HG02623 (cell line): ENCODE measurements around the gene HIC2.
A peak's percentile ranks its signal among the peaks of the same experiment; 100 is the strongest.
"Not testable (repeated sequence)": the region's sequence is repeated elsewhere in the genome, so short reads cannot be mapped to it uniquely, and the experiment has no call there.

Experiments
- ATAC-seq: cut with Tn5 transposase; IDR thresholded peaks from one replicate; pipeline ENCODE4 v1.9.1; 2021; ENCODE audit warnings: moderate library complexity; ENCODE audit not compliant: unreplicated experiment

HIC2 gene

DNA sequence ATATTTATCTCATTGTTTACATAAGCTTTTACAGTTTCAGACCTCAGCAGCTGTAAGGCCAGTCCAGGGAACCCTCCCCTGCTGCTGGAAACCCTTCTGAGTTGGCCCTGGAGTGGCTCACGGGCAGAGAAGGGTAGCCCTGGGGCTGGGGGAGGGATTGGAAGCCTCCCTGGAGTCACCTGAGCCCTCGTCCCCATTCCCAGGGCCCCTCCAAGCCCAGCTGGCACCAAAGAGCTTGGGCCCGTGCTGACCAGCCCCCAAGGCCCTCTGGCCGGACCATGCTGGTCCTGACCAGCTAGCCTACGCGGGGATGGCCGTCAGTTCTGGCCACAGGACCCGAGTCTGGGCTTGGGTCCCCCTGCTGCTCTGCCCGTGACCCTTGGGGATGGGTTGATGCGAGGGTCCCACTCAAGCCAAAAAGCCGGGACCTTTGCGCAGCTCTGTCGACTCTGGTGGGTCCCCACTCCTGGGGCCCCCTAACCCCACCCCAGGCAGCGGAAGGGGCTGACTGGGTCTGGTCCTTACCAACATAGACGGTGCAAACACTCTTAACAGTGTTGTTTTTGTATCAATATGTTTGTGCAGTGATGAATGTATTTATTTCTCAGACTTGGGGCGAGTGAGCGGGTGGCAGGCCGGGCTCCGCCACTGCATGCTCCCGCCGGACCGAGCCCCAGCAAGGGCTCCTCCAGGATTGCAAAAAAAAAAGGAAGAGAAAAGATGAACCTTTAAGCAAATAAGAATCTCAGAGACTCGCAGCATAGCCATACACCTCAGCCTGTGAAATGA is 32.6 kb downstream of the HIC2 start:
- no peak for ATAC-seq

DNA sequence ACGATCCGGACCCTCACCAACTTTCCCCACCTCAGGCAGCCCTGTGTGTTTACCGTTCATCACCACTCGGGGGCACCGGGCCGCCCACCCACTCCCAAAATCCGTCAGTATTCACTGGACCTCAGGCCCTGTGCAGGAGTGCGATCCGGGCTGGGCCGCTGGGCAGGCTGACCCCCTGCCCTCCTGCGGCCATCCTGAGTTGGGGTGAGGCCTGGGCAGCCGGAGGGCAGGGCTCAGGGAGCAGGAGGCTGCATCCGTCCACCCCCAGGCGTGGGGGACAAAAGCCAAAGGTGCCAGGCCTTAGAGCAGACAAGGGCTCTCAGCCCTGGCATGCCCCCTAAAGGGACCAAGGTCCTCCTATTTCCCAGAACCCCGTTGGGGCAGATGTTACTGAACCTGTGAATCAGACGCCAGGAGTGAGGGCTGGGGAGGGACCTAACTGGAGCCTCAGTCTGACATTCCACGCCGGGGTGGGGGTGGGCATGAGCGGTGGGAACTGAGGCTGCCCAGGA is 33.2 kb downstream of the HIC2 start:
- no peak for ATAC-seq

DNA sequence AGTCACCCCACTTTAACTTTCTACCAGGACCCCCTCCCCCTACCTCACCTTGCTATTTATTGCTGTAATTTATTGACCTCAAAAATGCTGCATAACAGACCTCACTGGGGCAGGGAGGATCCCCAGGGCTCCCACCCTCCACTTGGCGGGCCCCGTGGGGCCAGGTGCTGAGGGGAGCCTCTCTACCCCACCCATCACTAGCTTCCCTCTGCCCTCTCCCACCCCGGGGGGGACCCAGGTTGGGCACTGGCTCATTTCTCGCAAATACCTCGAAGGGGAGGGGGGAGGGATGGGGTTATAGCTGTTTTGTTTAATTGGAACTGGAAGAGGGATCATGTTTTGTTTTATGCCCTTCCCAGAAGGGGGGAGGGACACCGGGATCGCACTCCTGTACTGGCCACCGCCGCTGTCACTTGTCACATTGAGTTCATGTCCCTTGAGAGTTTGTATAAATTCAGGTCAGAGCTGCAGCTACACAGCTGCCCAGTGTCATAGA is 33.7 kb downstream of the HIC2 start:
- ATAC-seq: no peak

DNA sequence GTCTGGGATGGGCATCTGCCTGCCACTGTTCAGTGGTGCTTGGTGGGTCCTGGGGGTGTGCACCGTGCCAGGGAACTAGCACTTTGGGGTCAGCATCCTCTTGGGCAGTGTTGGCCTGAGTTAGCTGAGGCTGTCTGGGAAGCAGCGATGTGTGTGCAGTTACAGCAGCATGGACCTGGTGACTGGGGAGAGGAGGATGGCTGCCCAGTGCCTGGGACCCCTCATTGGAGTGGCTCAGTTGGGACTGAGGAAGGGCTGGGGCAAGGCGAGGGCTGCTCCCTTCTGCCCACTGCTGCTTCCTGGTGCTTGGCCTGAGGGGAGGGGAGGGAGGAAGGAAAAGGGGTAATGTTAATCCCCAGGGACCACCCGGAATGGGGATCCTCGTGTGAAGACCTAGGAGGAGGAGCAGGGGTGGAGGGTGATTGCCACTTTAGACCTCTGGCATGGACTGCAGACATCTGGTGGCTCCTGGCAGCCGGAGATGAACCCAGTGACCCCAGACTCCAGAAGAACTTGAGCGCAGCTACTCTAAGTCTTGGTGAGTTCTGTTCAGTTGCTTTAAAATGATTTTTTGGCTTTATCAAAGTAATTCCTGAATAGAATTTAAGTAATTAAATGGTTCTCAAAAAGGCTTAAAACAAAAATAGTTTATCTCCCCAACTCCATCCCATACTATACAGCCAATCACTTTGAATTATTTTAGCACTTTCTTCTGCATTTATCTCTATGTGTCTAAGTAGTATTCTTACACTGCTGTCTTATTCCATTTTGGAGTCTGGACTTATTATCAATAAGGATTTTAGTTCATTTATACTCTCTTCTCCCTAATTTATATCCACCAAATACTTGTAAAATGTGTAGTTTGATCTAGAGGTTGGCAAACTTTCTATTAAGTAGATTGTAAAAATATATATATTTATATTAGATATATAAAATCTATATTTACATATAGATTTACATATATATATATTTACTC is 34.7 kb downstream of the HIC2 start:
- no peak for ATAC-seq

DNA sequence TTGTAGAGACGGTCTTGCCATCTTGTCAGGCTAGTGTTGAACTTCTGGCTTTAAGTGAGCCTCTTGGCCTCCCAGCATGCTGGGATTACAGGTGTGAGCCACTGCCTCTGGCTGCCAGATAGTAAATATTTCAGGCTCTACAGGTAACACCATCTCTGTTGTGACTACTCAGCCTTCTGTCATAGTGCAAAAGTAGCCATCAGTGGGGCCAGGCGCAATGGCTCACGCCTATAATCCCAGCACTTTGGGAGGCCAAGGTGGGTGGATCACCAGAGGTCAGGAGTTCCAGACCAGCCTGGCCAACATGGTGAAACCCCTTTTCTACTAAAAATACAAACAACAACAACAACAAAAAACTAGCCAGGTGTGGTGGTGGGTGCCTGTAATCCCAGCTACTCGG is 35.5 kb downstream of the HIC2 start:
- ATAC-seq: not testable (repeated sequence)

DNA sequence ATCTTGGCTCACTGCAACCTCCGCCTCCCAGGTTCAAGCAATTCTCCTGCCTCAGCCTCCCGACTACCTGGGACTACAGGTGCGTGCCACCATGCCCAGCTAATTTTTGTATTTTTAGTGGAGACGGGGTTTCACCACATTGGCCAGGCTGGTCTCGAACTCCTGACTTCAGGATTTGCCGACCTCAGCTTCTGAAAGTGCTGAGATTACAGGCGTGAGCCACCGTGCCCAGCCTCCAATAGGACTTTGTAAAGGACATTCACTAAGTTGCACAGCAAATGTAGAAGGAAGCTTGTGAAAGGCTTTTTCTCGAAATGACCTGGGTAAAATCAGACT is 37.8 kb downstream of the HIC2 start:
- not testable (repeated sequence) for ATAC-seq

DNA sequence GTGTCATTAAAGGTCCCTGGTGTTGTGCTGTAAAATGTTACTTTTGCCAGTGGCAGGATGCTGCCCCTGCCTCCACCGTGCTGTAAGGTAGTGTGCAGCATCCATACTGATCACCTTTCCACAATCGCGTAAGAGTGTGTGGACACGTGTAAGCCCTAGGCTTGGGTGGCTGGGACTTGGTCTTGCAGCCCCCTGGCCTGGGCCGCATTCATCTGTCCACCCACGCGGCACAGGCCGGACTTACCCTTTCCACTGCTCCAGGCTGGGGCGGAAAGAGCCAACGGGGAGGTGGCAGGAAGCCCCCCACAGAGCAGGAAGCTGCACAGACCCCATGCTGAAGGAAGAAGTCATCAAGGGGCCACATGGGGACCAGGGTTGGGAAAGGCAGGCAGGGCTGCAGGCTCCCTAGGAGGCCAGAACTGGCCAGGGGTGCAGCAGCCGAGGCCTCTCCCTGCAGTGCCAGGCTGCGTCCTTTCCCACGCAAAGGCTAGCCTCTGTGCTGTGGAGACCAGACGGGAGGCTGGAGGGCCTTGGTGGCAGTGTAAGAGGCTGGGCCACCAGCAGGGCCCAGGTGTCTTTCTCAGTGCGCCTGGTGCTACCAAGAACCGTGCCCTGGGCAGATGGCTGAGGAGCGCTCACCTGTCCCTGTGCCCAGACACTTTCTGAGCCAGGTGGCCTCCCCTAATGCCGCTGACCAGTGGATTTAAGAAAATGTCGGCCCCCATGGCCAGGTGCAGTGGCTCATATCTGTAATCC is 38.3 kb downstream of the HIC2 start:
- ATAC-seq: no peak

DNA sequence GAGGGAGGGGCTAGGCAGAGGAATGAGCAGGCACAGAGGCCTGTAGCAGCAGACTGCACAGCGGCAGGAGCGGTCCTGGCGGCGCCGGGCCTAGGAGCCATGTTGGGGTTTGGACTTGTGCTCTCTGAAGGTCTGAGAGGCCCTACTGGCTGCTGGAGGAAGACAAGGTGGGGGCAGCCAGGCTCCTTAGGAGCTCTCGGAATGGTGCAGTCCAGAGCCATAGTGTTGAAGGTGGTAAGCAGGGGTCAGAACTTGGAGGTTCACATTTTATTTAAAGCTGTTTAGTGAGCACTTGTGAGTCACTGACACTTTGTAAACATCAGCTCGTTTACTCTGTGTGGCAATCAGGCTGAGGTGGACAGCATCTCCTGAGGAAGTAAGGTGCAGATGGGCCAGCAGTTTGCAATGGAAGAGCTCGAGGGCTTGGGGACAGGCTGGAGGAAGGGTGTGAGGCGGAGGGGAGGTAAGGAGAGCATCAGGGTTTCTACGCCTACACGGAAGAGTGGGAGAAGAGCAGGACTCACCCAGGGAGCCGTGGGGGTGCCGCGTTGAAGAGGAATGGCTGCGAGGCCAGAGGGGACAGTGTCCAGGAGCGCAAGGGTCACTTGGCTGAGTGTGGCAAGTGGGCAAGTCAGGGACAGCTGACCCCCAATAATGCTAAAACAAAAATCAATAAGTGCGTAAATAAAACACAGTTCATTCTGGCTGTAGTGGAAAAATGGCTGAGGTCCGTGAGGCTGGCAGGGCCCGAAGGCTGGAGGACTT is 40.0 kb downstream of the HIC2 start:
- ATAC-seq: no peak

DNA sequence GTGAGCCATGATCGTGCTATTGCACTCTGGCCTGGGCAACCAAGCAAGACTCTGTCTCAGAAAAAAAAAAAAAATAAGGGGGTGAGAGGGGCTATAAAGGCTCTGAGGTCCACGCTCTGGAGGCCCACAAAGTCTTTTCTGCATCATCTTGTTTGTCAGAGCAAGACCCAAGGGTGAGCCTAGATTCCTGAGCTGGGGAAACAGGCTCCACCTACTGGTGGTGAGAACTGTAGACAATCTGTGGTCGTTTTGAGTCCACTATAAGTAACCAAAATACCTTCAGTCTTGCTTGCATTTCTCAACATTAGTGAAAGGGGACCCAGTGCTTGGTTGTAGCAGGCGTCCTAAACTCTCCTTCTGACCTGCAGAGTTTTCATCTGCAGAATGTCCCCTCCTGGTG is 45.5 kb downstream of the HIC2 start:
- not testable (repeated sequence) for ATAC-seq

DNA sequence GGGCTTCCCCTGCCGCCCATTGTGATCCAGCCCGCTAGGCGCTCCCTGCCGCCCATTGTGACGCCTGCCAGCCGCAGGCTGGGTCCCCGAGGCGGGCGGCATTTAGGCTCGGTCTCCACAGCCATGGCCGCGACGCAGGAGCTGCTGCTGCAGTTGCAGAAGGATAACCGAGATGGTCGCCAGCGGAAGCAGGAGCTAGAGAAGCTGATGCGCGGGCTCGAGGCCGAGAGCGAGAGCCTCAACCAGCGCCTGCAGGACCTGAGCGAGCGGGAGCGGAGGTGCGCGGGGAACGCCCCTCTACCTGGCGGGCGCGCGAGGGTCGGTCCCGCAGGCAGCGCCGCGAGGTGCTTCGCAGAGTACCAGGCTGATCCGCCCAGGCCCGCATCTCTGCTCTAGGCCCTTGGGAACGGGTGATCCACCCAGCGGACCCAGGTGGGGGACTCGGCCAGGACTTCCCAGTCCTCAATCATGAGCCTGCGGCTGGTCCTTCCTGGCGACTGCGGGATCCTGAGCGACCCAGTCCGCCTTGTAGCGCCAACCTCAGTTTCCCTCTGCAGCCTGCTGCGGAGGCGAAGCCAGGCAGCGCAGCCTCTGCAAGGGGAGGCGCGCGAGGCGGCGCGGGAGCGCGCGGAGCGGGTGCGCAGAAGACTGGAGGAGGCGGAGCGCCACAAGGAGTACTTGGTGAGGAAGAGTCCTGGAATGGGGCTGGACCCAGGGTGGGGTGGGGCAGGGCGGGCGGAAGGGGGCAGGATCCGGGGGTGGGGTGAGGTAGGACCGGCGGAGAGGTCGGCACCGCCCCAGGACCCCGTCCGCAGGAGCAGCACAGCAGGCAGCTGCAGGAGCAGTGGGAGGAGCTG is 50.4 kb downstream of the HIC2 start, which contains the start of gene TMEM191C:
TMEM191C (plus strand) TSS at position 51 of the 857 bp plus-strand sequence; CDS start at position 124, 73 bp downstream.
- ATAC-seq: not testable (repeated sequence)

DNA sequence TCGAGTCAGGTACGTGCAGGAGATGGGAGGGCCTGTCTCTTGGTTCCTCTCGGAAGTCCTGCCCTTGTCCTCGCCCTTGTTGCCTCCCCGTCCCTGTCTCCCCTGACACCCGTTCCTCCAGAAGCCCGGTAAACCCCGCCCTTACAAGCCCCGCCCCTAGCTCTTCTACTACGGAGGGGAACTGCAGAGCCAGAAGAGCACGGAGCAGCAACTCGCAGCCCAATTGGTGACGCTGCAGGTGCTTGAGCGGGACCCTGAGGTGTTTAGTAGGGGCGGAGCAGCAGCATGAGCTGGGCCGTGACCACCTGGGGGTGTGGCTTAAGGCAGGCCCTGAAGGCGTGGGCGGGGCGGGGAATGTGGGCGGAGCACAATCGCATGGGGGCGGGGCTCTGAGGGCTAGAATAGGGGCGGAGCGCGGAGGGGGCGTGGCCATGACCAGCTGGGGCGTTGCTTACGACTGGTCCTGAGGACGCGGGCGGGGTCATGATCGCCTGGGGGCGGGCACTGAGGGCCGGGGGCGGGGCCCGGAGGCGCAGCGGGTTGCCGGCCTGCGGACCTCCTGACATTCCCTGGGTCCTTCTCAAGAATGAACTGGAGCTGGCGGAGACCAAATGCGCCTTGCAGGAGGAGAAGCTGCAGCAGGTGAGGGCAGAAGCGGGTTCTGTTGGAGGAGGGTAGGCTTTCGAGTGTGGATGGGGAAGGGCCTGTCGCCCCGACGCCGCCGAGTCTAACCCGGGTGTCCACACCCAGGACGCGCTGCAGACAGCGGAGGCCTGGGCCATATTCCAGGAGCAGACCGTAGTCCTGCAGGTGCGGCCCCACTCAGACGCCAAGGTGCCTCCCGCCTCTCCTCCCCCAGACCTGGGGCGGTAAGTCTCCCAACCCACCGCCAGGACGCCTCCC is 51.3 kb downstream of the HIC2 start:
- ATAC-seq: peak; percentile 62

DNA sequence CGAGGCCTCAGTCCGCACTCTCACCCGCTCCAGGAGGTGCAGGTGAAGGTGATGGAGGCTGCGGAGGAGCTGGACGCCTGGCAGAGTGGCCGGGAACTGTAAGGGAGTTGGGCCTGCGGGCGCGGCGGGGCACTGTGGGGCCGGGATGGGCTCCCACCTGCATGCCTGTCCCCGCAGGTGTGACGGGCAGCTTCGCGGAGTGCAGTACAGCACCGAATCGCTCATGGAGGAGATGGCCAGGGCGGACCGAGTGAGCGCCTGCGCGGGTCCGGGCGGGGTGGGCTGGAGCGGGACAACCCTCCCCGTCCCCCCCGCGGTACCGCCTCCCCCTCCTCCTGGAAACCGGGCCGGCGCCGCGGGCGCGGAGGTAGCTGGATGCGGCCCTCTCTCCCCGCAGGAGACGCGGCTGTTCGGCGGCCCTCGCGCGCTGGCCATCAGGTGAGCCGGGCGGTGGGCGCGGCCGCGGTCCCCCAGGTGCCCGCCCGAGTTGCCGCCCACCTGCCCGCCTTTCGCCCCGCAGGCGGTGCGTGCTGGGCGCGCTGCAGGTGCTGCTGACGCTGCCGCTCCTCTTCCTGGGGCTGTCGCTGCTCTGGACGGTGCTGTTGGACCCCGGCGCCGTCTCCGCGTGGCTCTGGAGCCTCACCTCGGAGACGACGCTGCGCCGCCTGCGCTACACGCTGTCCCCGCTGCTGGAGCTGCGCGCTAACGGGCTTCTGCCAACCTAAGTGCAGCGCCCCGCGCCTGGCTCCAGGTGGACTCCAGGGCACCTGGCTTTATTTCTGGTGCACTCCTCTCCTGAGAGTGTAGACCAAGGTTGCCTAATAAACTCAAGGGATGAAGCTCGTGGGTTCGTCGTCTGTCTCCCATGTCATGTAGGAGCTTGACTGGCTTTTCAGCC is 52.2 kb downstream of the HIC2 start:
- ATAC-seq: not testable (repeated sequence)

DNA sequence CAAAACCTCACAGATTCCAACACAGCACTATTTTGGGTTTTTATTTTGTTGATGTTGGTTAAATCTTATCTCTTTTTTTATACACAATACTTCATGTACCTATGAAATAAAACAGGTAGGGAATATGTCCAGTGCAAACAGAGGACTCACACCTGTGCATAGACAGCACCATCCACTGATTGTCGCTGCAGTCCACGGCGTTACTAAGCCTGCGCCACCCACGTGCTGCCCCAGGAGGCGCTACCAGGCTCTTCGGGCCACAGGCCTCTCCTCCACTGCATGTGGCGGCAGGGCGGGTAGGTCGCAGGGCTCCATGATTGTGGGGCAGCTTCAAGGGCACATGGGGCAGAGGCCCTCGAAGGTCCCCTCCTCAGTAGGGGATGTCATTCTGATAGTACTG is 55.8 kb downstream of the HIC2 start:
- not testable (repeated sequence) for ATAC-seq

DNA sequence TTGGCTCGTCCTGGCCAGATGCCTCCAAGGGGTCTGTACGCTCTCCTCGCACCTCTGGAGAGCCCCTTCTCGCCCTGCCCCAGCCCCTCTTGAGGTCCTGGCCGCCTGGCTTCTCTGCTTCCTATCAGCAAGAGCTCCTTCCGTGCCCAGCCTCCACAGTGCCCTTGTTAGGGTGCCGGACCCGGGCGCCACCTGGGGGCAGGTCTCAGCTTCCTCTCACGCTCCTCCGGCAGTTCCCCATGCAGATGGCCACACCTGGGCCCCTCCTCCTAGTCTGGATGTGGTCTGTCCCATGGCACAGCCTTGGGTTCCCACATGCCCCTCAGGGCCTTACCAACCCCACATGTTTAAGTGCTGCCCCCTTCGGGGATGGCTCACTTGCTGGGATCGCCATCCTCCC is 56.5 kb downstream of the HIC2 start:
- ATAC-seq: not testable (repeated sequence)

DNA sequence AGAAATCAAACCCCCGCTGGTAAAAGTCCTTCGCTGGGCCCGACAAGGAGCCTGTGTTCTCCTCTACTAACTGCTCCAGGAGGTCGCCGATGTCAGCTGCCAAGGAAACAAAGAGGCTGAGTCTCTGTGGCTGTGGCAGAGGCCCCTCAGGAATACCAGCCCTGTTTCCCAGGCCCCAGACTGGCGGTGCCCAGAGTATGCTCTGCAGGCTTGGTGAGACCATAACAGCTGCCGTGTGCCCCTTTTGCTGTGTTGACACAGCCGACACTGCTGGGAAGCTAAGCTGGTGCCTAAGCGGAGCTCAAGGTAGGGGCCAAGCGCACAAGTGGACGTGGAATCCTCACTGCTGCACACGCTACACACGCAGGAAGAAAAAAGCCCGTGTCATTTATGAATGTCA is 66.9 kb downstream of the HIC2 start:
- ATAC-seq: not testable (repeated sequence)

DNA sequence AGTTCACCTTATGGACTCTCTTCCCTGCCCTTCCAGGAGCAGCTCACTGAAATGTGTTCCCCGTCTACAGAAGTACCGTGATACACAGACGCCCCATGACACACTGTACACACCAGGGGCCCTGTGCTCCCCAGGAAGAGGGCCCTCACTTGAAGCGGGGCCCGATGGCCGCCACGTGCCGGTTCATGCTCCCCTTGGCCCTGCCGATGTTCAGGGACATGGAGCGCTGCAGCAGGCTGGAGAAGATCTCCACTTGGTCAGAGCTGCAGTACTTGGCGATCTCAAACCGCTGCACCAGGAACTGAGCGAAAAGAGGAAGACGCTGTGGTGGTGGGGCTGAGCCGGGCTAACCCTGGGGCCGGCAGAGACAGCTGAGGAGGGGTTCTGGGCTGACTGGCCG is 70.6 kb downstream of the HIC2 start:
- not testable (repeated sequence) for ATAC-seq

DNA sequence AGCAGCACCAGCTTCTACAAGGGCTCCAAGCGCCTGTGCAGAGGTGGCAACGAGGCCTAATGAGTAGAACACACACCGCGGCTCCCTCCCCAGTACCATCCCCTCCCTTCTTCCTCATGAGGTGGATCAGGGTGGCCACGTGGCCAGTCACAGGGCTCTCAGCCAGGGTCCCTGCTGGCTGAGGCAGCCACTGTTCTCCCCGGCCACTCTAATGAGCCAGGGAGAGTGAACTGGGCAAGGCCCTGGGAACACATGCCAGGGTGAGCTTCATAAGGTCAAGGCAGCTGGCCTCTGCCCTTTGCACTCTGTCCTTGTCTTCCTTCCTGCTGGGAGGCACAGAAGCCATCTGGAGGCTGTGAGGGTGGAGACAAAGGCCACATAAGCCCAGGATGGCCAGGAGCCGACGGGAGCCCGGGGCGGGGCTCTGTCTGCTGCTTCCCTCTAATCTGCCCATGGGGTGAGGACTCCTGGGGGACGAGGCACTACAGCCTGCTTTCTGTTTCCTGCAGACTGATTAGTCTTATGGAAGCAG is 72.0 kb downstream of the HIC2 start:
- ATAC-seq: not testable (repeated sequence)
